Effector CD8-positive, alpha-beta T cell (primary cell): Measurements from ENCODE around the gene ETFA.

Experiments
- DNase-seq: peaks from one replicate; lab custom pipeline; 2025; lab: John Stamatoyannopoulos, UW

Gene ETFA

GRCh38 chr15:76340803-76341365 lies 29.6 kb upstream of the ETFA start:
- DNase-seq = no peak

- no peak for DNase-seq
Observed at GRCh38 chr15:76340198-76340802, 29.0 kb upstream of the ETFA start.

DNA sequence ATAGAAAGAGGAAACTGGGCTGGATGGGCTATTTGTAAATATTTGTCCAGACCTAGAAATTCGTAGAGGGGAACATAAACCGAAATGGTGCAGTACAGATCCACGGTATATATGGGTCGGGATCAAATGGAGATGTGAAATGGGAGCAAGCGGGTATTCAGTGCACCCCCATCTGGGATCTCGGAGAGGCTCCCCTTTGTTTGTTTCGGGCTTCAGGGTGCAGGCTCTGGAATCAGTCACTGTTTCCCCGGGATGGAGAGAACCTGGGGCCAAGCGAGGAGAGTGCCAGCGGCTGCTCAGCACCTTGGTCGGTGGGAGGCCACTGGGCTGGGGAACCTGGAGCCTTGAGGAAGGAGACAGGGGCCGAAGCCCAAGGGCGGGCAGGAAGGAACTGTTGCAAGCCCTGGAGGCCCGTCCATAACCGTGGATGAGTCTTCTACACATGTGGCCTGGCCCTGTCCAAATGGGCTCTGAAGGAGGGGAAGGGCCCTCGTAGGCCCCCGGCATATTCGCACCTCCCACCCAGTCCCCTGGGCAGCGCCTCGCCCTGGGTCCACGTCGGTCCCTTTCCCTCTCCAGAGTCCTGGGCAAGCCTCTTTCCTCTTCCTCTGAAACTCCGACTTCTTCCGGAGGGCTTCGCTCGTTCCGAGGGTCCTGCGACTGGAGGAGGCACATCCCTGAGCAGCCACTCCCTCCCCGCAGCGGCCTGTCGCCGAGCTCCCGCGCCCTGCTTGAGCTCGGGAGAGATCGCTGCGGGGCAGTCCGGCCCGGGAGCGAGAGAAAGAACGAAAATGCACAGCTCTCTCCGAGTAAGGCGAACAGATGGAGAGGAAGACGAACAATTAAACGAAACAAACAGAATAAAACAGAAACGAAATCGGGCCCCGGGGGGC lies 28.3 kb upstream of the ETFA start:
- DNase-seq = no peak

DNA sequence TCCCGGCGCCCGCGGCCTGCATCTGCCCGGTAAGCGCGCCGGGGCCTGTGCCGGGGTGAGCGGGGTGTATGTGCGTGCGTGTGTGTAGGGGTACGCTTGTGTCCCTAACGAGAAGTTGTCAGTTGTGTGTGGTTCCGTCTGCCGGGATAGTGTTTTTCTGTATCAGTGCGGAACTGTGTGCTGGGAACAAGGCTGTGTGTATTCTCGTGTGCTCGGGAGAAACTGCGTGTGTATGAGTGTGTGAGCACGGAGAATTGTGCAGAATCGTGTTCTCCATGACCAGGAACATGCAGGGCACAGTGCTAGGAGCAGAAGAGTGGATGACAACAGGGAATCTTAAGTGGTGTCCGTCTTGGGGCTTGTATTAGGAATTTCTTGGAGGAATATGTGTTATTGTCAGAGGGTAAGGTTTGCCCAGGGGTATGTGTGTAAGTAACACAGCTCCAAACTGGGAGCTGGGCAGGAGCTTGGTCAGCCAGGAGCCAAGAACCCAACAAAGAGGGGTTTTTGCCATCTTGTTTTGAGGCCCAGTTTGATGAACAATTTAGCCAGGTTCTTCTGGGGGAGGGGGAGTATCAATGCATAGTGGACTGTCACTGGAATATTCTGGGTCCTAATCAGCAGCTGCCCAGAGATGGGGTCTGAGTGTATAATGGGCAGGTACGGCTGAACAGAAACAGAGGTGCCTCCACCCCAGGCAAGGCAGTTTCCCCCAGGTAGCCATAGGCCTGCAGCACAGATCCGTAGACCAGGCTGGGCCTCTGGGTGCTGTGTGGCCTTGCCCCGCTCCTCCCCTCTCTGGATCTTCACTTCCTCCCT lies 27.4 kb upstream of the ETFA start:
- DNase-seq = no peak

- DNase-seq = no peak
Observed at GRCh38 chr15:76337696-76338485, 26.6 kb upstream of the ETFA start.

- no peak for DNase-seq
Observed at GRCh38 chr15:76337059-76337695, 25.9 kb upstream of the ETFA start.

DNA sequence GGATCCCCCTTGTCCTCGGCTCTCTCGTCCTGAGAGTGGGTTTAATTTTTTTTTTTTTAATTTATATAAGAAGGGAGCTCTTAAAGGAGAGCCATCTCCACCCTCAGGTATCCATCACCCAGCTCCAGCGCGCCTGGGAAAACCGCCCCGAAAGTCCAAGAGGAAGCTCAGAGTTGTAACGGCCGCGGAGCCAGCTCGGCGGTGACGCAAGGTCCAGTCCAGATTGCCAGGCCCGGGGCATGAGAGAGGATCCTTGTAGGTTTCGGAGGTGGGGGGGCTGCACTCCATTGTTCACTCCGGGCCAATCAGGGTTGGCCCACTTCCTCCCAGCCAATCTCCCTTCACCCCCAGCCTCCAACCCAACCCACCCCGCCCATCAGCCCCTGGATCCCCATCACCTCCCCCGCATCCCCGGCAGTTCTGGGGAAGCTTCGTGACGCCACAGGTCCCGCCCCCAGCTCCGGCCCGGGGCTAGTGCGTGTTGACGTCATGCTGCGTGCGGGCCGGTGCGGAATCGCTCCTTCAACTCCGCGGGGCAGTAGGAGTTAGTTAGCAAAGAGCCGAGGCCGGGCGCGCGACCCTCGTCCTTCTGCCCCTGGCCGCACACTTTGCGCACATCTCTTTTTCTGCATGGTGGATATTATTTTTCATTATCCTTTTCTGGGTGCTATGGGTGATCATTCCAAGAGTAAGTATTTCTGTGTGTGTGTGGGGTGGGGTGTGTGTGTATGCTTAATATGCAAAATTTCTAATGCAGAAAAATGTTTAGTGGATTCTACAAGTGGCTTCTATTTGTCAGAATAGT lies 25.2 kb upstream of the ETFA start, which contains the start of gene ISL2:
Gene ISL2, plus strand, starts transcription at position 520 of the 805 bp plus-strand sequence. Its CDS starts 111 bp downstream, at position 631.
- no peak for DNase-seq

DNA sequence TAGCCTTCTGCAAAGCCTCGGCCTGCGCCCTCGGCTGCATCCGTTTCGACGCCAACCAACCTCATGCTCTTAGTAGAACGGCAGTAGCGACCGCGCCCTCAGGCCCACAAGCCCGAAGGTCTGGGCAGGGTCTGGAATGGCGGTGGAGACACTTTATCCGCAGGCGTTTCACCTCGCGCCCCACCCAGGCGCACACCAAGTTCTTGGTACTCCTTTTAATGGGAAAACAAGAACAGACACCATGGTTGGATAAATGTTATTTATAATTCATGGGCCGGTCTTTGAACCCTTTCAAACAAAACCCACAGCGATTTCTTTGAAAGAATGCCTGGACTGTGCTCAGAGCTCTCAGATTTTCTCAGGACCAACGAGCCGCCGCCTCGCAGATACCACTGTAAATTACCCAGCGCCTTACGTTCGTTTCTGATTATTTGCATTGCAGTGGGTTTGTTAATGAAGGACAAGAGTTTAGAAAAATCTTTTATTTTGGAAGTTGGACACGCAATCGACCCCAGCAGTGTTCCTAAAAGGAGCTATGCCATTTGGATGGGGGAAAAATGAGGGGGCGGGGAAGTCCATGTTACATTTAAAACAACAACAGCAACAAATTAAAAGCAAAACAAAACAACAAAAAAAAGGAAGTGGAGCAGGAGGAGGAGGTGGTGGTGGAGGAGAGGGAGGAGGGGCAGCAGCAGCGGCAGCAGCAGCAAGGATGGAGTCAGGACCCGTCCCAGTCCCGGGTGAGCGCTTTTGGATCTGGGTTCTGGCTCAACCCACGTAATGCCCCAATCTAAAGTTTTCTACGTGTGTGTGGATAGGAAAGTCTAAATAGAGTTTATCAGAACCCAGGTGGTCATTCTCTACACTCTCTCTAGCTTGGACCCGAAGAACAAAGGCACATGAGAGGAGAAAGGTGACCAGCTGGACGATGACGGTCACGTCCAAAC lies 24.3 kb upstream of the ETFA start:
- DNase-seq = no peak

GRCh38 chr15:76334438-76335306 lies 23.4 kb upstream of the ETFA start:
- no peak for DNase-seq

DNA sequence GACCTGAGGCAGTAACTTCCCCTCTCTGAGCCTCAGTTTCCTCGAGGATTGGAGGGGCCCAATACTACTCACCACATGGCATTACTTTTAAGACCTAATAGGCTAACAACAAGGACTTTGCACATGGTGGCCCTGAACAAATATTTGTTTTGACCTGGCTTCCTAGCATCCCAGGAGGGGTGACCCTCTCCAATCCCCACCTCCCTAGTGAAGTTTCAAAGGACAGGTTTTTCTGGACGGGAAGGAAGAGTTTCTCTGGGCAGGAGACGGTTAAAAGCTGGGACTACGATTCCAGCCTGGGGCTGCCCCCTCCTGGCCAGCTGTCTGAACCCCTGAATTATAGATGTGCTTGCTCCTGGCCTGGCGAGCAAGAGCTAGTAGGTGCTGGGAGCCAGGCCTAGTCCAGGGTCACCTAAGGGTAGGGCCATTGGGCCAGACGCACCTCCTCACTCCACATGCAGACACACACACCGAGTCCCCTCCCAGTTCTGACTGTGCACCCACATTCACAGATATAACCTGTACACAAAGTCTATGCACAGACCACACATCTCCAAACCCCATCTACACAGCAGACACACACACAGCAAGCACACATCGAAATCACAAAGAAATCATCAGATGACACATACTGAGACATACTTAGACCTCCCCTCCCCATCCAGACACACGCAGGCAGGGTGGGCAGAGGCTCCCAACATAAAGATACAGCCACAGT lies 22.6 kb upstream of the ETFA start:
- DNase-seq = no peak

DNA sequence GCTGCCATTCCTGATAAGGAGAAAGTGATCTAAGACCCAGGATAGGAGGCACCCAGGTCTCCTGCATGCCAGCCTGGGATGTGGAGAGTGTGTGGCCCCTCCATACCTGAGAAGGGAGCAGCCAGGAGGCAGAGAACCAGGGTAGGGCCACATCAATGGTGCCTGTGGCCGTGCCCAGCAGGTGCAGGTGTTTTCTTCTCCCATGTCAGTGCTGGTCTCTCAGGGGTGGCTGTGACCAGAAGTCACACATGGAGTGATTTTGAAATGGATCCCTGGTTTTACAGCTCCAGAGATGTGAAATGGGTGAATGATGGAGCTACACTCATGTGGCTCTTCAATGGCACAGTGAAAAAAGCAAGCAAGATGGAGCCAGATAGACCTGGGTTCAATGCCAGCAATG lies 22.0 kb upstream of the ETFA start:
- DNase-seq = no peak

DNA sequence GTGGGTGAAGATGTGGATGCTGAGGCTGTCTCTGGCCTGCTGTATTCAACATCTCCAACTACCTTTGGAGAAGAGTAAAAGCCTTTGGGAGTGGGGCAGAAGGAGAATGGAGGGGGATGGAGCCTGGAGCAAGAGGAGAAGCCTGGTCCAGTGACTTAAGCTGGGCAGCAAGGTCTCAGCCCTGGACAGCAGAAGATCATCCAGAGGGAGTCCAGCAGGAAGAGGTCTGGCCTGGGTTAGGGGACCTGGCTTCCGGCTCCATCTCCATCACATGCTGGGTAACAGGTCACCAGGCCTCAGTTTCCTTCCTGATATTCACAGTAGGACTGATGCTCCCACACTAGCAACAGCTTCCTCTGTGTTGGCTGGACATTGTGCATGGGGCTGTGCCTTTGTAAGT lies 21.5 kb upstream of the ETFA start:
- no peak for DNase-seq

DNA sequence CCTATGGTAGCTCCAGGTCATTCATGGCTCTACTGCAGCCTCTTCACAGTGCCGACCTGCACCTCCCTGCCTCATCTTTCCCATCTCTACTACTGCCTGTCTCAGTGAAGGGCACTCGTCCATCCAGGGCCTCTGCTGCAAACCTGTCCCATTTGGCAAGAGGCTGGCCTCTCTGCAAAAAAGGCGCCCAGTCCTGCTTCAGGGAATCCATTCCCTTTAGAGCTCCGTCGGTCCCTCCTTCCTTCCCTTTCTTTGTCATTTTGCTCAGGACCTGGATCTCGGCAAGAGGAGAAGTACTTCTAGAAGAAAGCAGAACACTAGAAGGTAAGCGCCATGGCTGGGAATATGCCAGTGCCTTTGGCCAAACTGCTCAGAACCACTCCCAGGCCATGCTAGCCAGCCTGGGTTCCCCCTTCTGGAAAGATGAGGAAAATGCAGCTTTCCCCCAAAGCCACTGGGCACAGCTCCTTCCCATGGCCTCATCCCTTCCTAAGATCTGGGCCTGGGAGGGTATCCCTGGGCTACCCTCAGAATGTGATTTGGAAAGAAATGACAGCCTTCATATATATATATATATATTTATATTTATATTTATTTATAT lies 18.9 kb upstream of the ETFA start:
- DNase-seq = no peak

GRCh38 chr15:76328958-76329357 lies 17.7 kb upstream of the ETFA start:
- no peak for DNase-seq

GRCh38 chr15:76328106-76328696 lies 16.9 kb upstream of the ETFA start:
- DNase-seq = no peak
